Stimulated activated CD4-positive, alpha-beta T cell treated with anti-CD3 and anti-CD28 coated beads, TNF-alpha, amount 100 ng/mL, for 48 hours (primary cell): Measurements from ENCODE around the gene PGLYRP1.

Source experiments
- DNase-seq, 3 donors: peaks; one replicate each; pipeline ENCODE4 v3.0.0-alpha.2; 2020; ENCODE audit warnings: low read depth in 3 of 3

The PGLYRP1 gene, protein sequence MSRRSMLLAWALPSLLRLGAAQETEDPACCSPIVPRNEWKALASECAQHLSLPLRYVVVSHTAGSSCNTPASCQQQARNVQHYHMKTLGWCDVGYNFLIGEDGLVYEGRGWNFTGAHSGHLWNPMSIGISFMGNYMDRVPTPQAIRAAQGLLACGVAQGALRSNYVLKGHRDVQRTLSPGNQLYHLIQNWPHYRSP

DNA sequence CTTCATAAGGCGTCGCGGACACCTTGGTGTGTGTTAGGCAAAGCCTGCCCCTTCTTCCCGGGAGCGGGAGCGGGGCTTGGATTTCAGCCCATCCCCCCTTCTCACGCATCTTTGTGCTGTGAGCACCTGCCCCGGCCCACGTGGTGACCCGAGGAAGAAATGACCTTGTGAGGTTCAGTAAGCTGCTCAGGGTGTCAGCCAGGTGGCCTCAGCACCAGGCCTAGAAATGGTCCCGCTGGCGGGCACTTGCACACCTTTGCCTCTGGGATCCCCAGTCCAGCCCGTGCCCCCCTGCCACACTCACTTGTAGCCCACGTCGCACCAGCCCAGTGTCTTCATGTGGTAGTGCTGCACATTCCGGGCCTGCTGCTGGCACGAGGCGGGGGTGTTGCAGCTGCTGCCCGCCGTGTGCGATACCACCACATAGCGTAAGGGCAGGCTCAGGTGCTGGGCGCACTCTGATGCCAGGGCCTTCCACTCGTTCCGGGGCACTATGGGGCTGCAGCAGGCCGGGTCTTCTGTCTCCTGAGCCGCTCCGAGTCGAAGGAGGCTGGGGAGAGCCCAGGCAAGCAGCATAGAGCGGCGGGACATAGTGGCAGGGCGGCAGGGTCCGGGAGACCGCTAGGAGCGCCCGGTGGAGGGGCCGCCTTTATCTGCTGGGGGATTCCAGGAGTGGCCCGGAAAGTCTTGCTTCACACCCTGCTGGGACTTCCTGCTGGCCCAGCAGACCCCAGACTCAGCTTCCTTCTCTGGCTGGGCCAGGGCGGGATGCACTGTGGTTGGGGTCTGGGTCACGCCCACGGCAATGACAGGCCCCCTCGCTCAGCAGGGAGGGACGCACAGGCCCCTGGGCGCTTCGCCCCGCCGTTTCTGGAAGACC, at the start of gene PGLYRP1:
PGLYRP1 (minus strand) TSS at position 623 of the 880 bp plus-strand sequence; CDS start at position 591, 32 bp downstream.
- no peak for DNase-seq

DNA sequence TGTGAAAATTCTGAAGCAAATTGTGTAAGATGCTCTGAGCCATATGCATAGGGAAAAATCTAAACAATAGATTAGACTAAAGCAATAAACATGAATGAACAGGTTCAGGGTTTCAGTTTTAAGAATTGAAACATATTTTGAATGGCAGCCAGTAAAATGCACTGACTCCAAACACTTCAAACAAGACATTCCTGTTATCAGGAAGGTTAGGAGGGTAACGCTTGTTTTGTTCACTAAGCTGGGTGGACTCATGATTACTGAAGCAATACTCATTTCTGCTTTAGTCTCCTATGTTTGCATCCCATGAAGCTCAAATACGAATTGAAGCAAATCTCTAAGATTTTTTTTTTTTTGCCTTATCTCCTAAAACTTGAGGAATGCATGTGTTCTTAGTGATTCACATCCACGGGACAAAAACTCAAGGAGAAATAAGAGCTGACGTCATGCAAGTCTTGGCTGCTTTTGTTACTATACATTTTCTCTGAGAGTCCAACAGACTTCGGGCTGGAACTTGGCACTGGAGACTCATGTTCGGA, 47.0 kb upstream of the PGLYRP1 start:
- DNase-seq = no peak

DNA sequence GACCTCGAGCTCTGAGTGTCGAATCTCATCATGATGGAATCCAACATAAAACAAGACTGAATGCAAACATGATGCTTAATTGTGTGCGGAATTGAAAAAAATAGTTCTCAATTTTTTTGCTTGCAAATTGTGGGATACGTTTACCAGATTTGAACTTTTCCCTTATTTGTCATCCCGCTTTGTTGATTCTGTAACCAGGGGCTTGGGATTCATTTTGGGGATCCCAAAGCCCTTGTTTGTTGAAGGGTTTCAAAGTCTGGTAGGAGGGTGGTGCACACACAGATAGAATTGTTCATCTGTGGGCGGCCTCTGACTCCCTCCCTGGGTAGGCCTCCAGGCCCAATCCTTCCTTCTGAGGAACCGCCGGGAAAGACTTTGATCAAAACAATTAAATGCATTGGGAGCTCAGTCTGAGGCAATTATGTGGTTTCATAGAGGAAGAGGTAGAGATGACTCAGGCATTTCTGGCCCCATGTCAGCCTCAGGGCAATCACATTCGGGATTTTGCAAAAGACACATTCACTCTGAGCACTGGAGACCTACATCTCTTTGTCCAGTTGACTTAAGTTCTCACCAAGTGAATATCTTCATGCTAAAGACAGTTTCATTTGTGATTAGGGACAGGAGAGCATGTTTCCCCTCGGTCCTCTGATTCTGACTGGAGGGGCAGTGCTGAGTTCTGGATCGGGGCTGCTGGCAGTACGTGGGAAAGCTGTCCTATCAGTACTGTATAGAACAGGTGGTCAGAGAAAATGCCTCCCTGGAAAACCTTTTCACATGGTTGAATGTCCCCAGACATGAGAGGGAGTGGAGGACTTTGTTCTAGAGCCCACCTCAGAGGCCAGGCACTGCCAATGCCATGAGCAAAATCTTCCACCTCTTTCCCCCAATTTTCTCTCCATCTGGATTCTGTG, 45.7 kb upstream of the PGLYRP1 start:
- no peak for DNase-seq

DNA sequence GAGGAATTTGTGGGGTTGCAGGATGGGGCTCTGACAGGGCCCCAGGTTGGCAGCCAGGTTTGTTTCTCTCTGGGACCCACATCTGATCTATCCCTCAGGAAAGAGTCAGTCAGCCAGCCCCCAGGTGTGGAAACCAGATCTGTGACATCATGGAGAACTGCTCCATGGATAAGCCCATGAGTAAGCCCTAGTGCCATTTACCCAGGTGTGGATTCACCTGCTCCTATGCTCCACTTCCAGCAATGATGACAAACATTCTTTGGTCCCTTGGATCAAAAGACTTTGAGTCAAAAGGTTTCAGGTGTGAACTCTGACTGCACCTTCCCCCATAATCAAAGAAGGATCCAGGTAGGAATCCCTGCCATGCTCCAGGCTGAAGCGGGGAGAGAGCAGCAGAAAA, 44.8 kb upstream of the PGLYRP1 start:
- no peak for DNase-seq

DNA sequence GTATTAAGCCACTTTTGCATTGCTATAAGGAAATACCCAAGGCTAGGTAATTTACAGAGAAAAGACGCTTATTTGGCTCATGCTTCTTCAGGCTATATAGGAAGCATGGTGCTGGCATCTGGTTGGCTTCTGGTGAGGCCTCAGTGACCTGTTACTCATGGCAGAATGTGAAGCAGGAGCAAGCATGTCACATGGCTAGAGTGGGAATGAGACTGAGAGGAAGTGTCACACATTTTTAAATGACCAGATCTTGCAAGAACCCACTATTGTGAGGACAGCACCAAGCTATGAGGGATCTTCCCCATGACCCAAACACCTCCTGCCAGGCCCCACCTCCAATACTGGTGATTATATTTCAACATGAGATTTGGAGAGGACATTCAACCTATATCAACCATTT, 43.6 kb upstream of the PGLYRP1 start:
- no peak for DNase-seq

DNA sequence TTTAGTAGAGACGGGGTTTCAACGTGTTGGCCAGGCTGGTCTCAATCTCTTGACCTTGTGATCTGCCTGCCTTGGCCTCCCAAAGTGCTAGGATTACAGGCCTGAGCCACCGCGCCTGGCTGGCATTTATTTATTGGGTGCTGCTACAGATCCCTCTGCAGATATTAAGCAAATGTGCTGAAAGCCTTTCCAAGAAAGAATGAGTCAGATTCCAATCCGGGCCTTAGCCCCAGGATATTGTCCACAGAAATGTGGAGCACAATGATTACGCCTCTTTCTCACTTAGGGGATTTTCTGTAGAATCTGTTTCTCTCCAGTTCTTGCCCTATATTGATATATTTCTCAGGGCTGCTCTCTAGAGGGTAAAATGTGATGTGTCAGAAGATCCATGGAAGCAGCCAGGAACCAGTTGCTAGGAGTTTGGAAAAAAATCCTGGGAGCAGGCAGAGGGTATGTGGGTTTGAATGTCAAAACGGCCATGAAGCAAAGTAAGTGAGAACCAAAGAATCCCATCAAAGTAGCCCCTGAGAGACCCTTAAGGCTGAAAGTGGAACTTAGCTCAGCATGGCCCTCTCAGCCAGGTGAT, 42.7 kb upstream of the PGLYRP1 start:
- no peak for DNase-seq

DNA sequence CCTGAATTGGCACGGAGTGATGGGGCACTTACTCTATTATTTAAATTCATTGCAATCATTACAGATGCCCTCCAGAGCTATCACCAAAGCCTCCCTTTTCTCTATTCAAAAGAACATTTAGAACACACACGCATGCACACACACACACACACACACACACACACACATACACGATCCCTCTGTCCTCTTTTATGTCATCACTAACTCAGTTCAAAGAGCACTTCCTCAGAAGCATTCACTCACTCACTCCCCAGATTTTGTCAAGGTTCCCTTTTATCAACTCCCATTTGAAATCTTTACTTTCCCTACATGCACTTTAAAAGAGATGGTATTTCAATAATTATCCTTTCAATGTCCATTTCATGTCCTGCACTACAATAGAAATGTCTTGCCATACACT, 40.3 kb upstream of the PGLYRP1 start:
- DNase-seq = no peak

DNA sequence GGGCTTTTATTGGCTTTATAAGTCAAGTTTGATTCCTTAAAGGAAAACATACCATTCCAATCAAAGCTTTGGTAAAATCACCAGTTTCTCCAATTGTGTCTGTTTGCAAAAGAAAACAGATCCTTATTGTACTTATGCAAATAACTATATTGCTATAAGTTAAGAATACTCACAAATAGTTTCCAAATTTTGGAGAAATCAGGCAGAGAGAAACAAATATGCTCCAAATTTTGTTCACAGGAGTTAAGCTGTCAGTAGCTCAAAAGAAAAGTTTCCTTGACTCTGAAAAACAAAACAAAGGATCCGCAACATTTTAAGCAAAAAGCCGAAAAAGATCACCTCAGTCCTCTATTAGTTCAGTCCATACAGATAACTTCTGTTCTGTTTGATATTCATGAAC, 37.2 kb upstream of the PGLYRP1 start:
- no peak for DNase-seq

DNA sequence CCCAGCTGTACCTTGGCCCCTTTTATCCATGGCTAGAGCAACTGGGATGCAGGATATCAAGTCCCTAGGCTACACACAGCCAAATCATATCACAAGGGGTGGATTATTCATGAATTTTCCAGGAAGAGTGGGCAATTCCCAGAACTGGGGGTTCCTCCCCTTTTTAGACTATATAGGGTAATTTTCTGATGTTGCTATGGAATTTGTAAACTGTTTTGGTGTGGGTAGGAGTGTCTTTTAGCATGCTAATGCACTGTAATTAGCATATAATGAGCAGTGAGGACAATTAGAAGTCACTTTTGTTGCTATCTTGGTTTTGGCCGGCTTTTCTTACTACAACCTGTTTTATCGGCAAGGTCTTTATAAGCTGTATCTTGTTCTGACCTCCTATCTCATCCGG, 35.9 kb upstream of the PGLYRP1 start:
- no peak for DNase-seq

DNA sequence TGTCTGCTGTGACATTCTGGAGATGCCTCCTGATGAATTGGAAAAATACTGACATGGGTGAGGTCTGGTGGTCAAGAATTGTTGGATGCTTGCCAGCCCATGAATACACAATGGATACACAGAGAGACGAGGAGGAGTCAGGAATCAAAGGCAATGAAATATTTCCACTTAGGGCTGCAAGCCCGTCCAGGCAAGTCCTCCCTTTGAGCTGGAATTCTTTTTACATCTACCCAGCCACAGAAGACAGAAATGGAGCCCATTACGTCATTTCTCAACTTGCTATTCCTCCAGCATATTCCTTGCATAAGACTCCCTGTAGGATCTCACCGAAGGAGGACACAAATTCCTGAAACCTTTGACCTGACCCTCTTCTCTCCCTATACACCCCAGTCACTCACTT, 33.7 kb upstream of the PGLYRP1 start:
- DNase-seq = no peak

DNA sequence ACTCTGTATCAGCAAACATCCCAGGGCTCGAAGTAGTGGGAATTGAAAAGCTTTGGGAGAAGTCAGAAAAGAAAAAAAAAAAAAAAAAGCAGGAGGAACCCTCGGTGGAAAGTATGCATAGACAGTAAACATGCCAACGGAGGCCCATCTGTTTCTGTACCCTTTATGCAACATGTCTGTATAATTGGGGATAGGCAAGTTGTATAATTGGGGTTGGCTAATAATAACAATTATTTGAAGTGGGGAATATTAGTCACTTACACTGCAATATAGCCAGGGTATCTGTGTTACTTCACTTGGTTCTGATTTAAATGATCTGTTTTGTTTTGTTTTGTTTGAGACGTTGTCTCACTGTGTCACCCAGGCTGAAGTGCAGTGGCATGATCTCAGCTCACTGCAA, 30.0 kb upstream of the PGLYRP1 start:
- no peak for DNase-seq

DNA sequence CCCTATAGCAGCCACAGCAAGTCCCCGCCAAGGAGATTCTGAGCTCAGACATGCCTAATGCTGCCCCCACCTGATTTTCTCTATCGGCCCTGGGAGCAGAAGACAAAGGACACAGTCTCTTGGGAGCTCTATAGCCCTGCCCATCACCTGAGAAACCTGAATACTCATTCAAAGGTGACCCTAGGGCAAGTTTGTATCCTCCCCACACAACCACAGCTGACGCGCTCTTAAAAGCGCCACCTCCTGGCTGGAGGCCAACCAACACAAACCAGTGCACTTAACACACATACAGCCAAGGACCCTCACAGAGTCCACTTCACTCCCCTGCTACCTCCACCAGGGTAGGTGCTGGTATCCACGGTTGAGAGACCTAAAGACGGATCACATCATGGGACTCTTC, 26.7 kb upstream of the PGLYRP1 start:
- DNase-seq = no peak

DNA sequence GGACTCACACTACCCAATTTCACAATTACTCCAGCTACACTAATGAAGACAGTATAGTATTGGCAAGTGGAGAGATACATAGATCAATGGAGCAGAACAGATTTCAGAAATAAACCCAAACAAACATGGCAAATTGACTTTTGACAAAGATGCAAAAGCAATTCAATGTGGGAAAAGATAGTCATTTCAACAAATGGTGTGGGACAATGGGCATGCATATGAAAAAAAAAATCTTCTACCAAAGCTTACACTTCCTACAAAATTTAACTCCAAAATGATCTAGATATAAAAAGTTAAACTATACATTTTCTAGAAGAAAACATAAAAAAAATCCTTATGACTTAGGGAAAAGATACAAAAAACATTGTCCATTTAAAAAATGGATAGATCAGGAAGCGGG, 20.7 kb upstream of the PGLYRP1 start:
- DNase-seq = no peak

DNA sequence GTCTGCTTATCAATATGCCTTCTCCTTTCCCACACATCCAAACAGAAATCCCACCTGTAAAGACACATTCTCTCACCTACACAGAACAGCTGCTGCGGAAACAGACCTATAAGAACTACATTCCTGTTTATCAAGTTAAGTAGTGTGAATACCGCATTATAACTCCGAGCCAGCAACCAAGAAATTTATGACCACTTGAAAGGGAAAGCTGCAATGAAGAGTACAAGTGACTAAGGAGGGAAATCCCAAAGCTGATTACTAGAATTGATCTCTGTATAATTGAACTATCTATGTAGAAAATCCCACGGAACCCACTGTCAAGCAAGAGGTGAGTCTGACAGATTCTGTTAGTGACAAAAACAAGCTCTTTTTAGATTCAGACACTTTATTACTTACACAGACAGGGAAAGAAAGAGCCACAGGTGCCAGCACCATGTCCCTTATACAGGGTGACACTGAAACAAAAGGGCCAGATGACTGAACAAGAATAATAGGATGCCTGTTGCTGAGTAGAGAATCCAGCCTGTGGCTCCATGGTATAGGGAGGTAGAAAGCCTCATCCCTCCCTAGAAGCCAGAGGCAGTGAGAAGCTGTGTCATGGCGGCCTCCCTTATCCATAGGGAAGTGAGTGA, 19.5 kb upstream of the PGLYRP1 start:
- DNase-seq = no peak

DNA sequence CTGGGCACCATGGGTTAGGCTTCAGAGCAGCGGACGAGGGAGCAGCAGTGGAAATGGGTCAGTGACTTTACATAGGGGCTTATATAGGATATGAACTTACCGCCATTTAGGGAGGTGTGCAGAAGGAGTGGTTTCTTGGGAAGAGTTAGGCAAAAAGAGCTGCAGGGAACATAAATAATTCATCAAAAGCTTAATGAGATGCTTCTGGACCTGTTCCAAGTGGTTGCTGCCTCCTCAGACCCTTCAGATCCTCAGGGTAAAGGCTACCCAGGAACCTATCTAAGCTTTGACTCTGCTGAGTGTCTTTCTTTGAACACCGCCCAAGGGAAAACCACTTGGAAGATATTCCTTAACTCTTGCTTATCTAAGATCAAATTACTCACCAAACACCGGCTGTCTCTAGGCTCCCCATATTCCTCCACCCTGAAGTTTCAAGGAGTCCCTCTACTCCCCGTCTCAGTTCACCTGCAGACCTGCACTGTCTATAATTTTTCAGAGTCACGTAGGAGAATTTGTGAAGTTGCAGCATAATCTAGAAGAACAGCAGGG, 18.2 kb upstream of the PGLYRP1 start, which contains the start of gene IGFL4:
IGFL4 (minus strand) TSS at position 51 of the 549 bp plus-strand sequence; CDS start at position 11, 40 bp downstream.
- DNase-seq = no peak

DNA sequence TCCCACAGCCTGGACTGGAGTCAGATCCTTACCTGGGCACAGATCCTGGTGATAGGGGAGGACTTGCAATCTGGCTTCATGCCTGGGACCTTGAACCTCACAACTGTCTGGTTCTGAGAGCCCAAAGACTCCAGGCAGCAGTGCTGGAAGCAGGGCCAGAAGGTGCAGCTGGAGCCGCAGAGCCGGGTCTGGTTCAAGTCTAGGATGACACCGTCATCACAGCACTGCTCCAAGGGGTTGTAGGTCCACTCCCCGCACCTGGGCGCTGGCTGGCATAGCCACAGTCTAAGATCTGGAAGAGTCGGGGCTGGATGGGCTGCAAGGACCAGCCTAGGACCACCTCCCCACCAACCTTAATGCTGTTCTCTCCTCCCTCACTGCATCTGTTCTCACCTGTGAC, 17.3 kb upstream of the PGLYRP1 start:
- no peak for DNase-seq

DNA sequence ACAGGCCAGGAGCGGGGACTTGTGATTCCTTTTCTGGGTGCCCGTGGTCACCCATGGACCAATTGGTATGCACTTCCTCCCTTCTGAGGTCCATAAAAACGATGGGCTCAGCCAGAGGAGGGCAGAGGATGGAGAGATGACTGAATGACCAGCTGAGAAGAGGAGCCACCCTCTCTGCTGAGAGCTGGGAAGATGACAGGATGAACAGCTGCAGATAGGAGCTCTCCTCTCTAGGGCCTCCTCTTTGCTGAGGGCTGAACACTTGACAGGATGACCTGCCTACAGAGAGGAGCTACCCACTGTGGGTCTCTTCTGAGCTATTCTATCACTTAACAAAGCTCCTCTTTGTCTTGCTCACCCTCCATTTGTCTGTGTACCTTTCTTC, 13.9 kb upstream of the PGLYRP1 start:
- no peak for DNase-seq

DNA sequence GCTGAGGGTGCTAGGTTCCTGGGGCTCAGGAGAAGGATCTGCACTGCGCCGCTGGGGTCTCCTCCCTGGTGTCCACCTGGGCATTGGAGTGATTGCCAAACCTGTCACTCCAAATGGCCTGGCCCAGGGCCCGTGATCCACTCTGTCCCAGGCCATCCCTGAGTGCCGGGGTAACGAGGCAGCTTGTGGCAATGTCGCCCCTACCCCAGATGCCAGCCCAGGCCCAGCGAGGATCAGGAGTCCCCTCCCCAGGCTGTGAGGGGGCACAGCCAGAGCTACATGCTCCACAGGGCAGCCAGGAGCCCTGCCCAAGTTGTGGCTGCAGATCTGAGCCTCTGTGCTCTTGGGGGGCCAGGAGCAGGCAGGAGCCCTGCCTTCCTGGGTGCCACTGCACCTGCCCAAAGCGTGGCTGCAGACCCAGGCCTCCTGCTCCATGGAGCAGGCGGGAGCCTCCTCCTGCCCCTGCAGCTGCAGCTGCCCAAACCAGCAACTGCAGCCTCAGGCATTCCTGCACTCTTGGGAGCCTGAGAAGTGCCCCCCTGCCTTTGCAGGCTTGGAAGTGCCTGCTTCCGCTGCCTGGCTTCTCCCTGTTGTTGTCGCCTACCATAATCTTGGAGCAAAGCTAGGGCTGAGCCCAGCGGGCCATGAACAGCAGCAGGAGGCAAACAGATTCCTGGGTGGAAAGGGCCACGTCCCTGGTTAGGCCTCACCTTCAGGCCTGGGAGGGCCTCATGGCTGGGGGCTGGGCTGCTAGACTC, 13.3 kb upstream of the PGLYRP1 start:
- no peak for DNase-seq

DNA sequence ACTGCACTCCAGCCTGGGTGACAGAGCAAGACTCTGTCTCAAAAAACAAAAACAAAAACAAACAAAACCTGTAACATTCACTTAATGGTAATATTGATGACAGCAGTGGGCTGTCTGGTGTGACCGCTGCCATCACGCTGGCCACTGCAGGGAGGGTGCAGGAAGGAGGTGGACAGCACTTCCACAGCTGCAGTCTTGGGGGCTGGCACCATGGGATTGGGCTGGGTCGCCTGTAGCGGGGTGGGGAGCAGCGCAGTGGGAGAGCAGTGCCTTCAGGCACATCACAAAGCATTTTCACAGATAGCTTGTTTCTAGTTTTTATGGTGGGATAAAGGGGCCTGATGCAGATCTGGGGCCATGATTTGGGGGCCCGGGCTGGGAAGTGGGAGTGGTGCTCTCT, 12.7 kb upstream of the PGLYRP1 start:
- DNase-seq = no peak

DNA sequence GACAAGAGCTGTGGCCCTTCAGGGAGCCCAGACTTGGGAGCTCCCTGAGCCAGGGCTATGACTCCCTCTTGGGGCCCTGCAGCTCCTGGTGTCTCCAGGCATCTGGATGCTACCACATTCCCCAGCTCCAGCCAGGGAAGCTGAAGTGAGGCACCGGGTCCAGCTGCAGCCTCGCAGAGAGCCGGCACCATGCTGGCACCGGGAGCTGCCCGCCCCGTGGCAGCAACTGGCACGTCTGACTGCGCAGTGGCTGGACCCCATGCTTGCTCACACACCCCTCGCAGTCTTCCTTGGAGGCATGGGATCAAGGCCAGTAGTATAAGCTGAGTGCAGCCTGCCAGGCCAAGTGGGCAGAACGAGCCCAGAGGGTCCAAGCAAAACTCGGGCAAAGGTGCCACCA, 10.5 kb upstream of the PGLYRP1 start:
- DNase-seq = no peak
